Femur (tissue), 1 donor: ENCODE results near the gene YWHAG.
A peak's percentile ranks its signal among the peaks of the same experiment; 100 is the strongest.
"Not testable (repeated sequence)": the region's sequence is repeated elsewhere in the genome, so short reads cannot be mapped to it uniquely, and the experiment has no call there.

ENCODE experiments used
- DNase-seq: peaks from one replicate; pipeline ENCODE4 v3.0.0-alpha.2; 2017

YWHAG gene

DNA sequence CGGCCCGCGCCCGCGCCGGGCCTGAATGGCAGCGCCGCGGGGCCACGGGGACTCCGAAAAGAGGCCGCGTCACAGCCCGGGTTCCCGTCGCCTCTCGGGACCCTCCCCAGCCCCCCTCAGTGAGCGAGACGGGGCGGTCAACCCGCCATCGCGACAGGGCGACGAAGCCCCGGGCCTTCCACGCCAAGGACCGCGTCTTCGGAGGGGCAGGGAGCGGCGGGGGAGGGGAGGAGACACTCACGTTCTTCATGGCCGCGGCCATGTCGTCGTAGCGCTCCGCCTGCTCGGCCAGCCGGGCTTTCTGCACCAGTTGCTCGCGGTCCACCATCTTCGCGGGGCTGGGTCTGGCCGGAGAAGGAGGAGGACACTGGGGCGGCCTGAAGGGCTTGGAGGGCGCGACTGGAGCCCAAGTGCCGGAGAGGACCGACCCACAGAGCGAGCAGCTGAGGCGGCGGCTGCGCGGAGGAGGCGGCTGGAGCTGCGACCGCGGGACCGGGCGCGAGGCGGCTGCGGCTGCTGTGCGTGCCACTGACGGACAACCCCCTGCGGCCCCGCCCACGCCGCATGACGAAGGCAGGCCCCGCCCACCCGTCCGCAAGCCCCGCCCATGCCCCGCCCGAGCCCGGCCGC, at the start of gene YWHAG:
YWHAG (minus strand) TSS at position 511 of the 630 bp plus-strand sequence; CDS start at position 328, 183 bp downstream.
- peak; percentile 96 for DNase-seq

DNA sequence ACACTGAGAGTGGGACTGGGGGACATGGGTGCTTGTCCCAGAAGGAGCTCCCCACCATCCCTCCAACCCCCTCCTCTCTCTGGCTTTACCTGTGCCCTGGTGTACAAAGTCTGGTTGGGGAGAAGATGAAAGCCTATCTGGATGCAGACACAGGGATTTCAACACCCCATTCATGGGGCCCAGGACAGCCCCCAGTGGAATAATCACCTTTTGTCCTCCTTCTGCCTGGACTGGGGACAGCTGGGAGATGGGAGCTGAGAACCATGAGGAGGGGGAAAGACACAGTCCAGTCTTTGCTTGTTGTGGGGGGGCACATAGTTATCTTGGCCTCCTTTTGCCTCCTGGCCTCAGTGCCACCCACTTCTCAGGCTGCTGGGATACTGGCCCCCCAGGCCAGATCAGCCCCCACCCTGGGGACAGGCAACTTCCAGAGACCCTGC, 49.4 kb upstream of the YWHAG start:
- no peak for DNase-seq

GRCh38 chr7:76407718-76408117, 48.9 kb upstream of the YWHAG start:
- DNase-seq = no peak

DNA sequence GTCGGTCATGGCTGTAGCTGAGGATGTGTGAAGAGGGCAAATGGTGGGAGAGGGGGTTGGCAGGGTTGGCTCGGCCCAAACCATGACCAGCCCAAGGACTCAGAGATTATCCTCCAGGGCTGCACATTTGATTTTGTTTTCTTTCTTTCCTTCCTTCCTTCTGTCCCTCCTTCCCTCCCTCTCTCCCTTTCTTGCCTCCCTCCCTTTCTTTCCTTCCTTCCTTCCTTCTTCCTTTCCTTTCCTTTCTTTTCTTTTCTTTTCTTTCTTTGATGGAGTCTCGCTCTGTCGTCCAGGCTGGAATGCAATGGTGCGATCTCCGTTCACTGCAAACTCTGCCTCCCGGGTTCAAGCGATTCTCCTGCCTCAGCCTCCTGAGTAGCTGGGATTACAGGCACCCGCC, 46.9 kb upstream of the YWHAG start:
- DNase-seq = no peak

DNA sequence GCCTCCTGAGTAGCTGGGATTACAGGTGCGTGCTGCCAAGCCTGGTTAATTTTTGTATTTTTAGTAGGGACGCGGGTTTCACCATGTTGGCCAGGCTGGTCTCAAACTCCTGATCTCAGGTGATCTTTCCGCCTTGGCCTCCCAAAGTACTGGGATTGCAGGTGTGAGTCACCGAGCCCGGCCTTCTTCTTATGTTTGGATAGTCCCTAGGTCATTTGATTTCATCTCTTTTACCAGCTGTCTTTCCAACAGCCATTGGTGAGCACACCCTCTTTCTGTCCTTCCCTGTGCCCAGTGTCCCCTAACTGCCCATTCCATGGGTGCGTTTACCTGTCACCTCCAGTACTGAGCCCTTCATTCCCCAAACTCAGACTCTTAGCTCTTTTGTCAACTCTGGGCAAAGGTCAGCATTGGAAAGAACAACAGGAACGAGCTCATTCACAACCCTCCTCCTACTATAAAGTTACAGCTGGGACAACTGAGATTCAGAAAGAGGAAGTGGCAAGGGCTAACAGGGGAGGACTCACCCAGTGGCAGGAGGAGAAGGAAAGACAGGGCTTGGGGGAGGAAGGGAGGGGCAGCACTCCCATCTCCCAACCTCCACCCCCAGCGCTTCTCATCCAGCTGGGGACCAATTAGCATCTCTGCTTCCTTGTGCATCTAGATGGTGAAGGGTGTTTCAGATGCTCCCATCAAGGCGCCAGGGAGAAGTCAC, 45.1 kb upstream of the YWHAG start:
- DNase-seq = no peak

GRCh38 chr7:76403097-76403496, 44.3 kb upstream of the YWHAG start:
- not testable (repeated sequence) for DNase-seq

- no peak for DNase-seq
Measured at GRCh38 chr7:76400248-76400647, 41.5 kb upstream of the YWHAG start.

- peak; percentile 83 for DNase-seq
Measured at GRCh38 chr7:76397409-76398183, 38.8 kb upstream of the YWHAG start.

GRCh38 chr7:76396864-76397263, 38.1 kb upstream of the YWHAG start:
- DNase-seq = no peak

GRCh38 chr7:76395965-76396726, 37.4 kb upstream of the YWHAG start:
- DNase-seq = peak; percentile 71

- not testable (repeated sequence) for DNase-seq
Measured at GRCh38 chr7:76395605-76395964, 36.8 kb upstream of the YWHAG start.

DNA sequence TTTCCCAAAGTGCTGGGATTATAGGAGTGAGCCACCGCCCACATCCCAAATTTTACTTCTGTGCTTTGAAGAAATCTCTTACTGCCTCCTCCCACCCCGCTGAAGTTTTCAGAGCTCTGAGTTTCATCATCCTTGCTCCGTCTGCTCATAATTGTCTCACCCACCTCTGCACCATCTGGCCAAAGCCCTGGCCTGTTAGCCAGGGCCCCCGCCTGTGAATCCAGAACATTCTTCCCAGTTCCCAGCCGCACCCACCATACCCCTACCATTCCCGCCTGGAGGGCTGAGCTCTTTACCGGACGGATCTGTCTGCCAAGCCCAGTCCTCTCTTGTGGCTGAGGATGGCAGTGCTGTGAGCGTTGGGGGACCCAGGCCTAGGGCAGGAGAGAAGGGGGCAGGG, 36.2 kb upstream of the YWHAG start:
- peak; percentile 25 for DNase-seq

GRCh38 chr7:76393116-76394031, 34.6 kb upstream of the YWHAG start:
- DNase-seq = peak; percentile 96

GRCh38 chr7:76392531-76393115, 33.8 kb upstream of the YWHAG start:
- DNase-seq = no peak

DNA sequence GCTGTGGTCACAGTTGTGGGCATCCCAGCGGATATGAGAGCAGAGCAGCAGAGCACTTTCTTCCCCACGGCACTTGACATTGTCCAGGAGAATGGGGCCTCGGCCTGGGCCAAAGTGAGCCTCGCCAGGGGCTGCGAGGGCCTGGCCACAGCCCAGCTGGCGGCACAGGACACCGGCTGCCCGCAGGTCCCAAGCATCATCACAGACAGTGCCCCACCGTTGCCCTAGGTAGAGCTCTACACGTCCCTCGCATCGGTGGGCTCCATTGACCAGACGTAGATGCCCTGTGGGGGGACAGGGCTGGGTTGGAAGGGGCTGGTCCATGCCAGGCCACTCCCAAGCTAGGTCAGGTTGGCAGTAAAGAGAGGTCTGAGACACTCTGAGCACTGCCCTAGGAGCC, 31.3 kb upstream of the YWHAG start:
- DNase-seq = no peak

DNA sequence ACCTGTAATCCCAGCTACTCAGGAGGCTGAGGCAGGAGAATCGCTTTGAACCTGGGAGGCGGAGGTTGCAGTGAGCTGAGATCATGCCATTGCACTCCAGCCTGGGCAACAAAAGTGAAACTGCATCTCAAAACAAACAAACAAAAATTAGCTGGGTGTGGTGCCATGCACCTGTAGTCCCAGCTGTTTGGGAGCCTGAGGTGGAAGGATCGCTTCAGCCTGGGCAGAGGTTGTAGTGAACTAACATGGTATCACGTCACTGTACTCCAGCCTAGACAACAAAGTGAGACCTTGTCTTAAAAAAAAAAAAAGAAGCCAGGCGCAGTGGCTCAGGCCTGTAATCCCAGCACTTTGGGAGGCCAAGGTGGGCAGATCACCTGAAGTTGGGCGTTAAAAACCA, 29.0 kb upstream of the YWHAG start:
- not testable (repeated sequence) for DNase-seq

GRCh38 chr7:76386691-76387260, 28.0 kb upstream of the YWHAG start:
- DNase-seq = no peak

DNA sequence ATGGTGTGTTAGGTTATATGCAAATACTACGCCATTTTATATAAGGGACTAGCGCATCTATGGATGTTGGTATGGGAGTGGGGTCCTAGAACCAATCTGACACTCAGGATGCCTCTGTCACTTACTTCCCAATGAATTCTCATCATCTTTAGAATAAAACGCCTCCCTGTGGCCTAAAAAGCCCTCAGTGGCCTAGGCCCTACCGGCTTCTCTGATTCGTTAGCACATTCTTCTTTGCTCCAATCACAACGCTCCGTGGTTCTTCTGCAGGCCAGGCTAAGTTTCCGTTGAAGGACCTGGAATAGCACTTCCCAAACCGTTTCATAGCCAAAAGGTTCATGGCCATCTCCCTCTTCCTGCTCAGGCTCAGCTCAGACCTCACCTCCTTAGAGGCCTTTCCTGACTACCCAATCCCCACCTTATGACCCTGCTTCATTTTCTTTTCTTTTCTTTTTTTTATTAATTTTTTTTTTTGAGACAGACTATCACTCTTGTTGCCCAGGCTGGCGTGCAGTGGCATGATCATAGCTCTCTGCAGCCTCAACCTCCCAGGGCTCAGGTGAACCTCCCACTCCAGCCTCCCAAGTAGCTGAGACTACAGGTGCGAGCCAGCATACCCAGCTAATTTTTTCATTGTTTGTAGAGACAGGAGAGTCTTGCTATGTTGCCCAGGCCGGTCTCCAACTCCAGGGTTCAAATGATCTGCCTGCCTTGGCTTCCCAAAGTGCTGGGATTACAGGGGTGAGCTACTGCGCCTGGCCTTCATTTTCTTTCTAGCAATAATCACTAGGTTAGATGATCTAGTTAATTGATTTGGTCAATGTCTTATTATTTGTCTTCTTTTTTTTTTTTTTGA, 24.5 kb upstream of the YWHAG start:
- no peak for DNase-seq

- DNase-seq = no peak
Measured at GRCh38 chr7:76381814-76382213, 23.0 kb upstream of the YWHAG start.

DNA sequence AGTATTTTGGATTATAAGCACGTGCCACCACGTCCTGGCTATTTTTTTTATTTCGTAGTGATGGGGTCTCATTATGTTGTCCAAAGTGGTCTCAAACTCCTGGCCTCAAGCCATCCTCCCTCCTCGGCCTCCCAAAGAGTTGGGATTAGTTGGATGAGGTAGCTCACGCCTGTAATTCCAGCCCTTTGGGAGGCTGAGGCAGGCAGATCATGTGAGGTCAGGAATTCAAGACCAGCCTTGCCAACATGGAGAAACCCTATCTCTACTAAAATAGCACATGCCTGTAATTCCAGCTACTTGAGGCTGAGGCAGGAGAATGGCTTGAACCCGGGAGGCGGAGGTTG, 21.8 kb upstream of the YWHAG start:
- DNase-seq = no peak
